HepG2 (cell line): ENCODE results near the gene MYCT1.

Experiments
- CBFB ChIP-seq: sonication (generic); formaldehyde crosslinking; IDR thresholded peaks from 2 replicates; pipeline ENCODE4 v1.4.0; 2020; ENCODE audit warnings: missing genetic modification reagents
- NFE2L1 ChIP-seq: sonication (generic); formaldehyde crosslinking; IDR thresholded peaks from 2 replicates; pipeline ENCODE4 v1.4.0; 2020; ENCODE audit warnings: missing genetic modification reagents, mild to moderate bottlenecking, borderline replicate concordance
- ZBTB7B ChIP-seq: sonication (generic); formaldehyde crosslinking; IDR thresholded peaks from 2 replicates; pipeline ENCODE4 v1.4.0; 2020; ENCODE audit warnings: missing genetic modification reagents
- ZFP1 ChIP-seq: IDR thresholded peaks from 2 replicates; pipeline ENCODE4 v1.6.1; 2016
- ZNF558 ChIP-seq: sonication (generic); formaldehyde crosslinking; IDR thresholded peaks from 2 replicates; pipeline ENCODE4 v1.9.0; 2022; ENCODE audit warnings: mild to moderate bottlenecking, missing genetic modification reagents, borderline replicate concordance
- TF ChIP-seq, protein P1 (sequence below): sonication (generic); formaldehyde crosslinking; IDR thresholded peaks from 2 replicates; pipeline ENCODE4 v1.5.0; 2020; ENCODE audit warnings: mild to moderate bottlenecking, missing genetic modification reagents
- TF ChIP-seq, protein P2 (sequence below), 2 experiments: fragments of 450-650 bp in 1 of 2; sonication (generic) in 1 of 2; formaldehyde crosslinking in 1 of 2; IDR thresholded peaks; 2 replicates each; pipeline versions ENCODE4 v1.6.1 to v1.8.0; 2016 to 2022; ENCODE audit warnings: antibody characterized with exemption in 1 of 2, mild to moderate bottlenecking in 1 of 2, missing genetic modification reagents in 1 of 2
- TF ChIP-seq, protein P3 (sequence below): sonication (generic); formaldehyde crosslinking; IDR thresholded peaks from 2 replicates; pipeline ENCODE4 v1.5.0; 2020; ENCODE audit warnings: mild to moderate bottlenecking, missing genetic modification reagents, moderate library complexity

DNA sequence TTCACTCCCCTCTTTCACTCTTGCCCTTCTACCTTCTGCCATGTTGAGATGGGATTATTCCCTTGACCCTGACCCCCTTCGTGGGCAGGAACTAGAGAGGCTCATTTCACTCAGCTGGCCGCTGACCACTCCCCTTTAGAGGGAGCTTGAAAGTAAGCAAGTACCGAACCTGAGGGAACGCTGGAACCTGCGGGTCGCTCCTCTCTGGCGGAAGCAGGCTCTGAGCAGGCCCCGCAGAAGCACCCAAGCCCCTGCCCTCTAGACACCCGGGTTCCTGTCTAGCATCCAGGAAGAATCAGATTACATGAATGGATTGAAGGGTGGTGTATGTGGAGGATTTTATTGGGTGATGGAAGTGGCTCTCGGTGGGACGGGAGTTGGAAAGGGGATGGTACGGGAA, 11.9 kb upstream of the MYCT1 start:
- TF ChIP-seq ZBTB7B (CRISPR knock-in tag) (no peak), NFE2L1 (CRISPR knock-in tag) (no peak), CBFB (CRISPR knock-in tag) (no peak), ZNF558 (CRISPR knock-in tag) (no peak), ZFP1 (CRISPR knock-in tag) (no peak)
- TF ChIP-seq, protein P1, sequence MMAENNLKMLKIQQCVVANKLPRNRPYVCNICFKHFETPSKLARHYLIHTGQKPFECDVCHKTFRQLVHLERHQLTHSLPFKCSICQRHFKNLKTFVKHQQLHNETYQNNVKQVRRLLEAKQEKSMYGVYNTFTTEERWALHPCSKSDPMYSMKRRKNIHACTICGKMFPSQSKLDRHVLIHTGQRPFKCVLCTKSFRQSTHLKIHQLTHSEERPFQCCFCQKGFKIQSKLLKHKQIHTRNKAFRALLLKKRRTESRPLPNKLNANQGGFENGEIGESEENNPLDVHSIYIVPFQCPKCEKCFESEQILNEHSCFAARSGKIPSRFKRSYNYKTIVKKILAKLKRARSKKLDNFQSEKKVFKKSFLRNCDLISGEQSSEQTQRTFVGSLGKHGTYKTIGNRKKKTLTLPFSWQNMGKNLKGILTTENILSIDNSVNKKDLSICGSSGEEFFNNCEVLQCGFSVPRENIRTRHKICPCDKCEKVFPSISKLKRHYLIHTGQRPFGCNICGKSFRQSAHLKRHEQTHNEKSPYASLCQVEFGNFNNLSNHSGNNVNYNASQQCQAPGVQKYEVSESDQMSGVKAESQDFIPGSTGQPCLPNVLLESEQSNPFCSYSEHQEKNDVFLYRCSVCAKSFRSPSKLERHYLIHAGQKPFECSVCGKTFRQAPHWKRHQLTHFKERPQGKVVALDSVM = no peak
- TF ChIP-seq, protein P2, sequence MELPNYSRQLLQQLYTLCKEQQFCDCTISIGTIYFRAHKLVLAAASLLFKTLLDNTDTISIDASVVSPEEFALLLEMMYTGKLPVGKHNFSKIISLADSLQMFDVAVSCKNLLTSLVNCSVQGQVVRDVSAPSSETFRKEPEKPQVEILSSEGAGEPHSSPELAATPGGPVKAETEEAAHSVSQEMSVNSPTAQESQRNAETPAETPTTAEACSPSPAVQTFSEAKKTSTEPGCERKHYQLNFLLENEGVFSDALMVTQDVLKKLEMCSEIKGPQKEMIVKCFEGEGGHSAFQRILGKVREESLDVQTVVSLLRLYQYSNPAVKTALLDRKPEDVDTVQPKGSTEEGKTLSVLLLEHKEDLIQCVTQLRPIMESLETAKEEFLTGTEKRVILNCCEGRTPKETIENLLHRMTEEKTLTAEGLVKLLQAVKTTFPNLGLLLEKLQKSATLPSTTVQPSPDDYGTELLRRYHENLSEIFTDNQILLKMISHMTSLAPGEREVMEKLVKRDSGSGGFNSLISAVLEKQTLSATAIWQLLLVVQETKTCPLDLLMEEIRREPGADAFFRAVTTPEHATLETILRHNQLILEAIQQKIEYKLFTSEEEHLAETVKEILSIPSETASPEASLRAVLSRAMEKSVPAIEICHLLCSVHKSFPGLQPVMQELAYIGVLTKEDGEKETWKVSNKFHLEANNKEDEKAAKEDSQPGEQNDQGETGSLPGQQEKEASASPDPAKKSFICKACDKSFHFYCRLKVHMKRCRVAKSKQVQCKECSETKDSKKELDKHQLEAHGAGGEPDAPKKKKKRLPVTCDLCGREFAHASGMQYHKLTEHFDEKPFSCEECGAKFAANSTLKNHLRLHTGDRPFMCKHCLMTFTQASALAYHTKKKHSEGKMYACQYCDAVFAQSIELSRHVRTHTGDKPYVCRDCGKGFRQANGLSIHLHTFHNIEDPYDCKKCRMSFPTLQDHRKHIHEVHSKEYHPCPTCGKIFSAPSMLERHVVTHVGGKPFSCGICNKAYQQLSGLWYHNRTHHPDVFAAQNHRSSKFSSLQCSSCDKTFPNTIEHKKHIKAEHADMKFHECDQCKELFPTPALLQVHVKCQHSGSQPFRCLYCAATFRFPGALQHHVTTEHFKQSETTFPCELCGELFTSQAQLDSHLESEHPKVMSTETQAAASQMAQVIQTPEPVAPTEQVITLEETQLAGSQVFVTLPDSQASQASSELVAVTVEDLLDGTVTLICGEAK (IDR thresholded peaks at IDR 0.05) = no peak
- TF ChIP-seq, protein P2 (CRISPR knock-in tag; IDR thresholded peaks at IDR 0.05) = no peak
- TF ChIP-seq, protein P3, sequence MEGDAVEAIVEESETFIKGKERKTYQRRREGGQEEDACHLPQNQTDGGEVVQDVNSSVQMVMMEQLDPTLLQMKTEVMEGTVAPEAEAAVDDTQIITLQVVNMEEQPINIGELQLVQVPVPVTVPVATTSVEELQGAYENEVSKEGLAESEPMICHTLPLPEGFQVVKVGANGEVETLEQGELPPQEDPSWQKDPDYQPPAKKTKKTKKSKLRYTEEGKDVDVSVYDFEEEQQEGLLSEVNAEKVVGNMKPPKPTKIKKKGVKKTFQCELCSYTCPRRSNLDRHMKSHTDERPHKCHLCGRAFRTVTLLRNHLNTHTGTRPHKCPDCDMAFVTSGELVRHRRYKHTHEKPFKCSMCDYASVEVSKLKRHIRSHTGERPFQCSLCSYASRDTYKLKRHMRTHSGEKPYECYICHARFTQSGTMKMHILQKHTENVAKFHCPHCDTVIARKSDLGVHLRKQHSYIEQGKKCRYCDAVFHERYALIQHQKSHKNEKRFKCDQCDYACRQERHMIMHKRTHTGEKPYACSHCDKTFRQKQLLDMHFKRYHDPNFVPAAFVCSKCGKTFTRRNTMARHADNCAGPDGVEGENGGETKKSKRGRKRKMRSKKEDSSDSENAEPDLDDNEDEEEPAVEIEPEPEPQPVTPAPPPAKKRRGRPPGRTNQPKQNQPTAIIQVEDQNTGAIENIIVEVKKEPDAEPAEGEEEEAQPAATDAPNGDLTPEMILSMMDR (CRISPR knock-in tag) = no peak
